GM19099 (cell line): ENCODE data around the gene REXO4.
A peak's percentile ranks its signal among the peaks of the same experiment; 100 is the strongest.

Experiments
- POLR2A ChIP-seq: IDR thresholded peaks from 3 replicates; pipeline ENCODE4 v1.6.1; 2011; ENCODE audit warnings: low read depth; ENCODE audit not compliant: insufficient read length; ENCODE audit errors: extremely low read depth

Gene REXO4

DNA sequence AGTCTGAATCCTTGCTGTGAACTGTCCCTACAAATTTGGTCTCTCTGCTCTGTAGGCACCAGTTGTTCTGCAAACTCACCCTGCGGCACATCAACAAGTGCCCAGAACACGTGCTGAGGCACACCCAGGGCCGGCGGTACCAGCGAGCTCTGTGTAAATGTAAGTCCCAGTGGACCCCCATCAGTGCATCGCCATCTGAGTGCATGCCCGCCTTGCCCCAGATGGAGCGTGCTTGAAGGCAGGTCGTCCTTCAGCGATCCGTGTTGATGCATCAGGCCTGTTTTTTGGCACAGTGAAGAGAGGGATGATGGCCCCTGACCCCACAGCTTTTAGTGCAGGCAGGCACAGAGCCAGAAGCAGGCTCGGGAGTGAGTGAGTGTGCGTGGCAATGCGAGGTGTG lies 60.2 kb downstream of the REXO4 start:
- no peak for TF ChIP-seq POLR2A

DNA sequence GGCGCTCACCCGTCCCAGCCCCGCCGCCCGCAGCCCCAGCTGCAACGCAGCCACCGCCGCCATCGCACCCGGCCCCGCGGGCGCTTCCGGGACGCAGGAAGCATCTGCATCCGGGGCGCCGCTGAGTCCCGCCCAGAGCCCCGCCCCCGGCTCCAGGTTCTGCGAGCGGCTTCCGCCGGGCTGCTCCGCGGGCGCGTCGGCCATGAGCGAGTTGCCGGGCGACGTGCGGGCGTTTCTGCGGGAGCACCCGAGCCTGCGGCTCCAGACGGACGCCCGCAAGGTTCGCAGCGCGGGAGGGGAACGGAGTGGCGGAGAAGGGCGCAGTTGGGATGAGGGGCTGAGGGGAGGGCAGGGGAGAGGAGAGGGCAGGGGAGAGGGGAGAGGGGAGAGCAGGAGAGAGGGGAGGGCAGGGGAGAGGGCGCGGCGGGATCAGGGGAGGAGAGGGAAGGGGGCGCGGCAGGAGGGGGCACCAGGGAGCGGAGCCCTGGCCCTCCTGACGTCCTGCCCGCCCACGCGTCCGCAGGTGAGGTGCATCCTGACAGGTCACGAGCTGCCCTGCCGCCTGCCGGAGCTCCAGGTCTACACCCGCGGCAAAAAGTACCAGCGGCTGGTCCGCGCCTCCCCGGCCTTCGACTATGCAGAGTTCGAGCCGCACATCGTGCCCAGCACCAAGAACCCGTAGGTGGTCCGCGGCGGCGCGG lies 61.3 kb downstream of the REXO4 start, which contains the start of the genes SURF1 and SURF2:
Gene SURF1 (minus strand): TSS at position 97 of the 701 bp plus-strand sequence. CDS start 34 bp downstream, at position 63.
Gene SURF2 (plus strand): TSS at position 160 of the 701 bp plus-strand sequence. CDS start 43 bp downstream, at position 203.
- peak; percentile 90 for TF ChIP-seq POLR2A
